Measurements from ENCODE around the gene CDH4. TPM values are rescaled to one million over a fixed set of nuclear protein-coding genes. Genes with fewer than 3 reads are reported as not detected.

CDH4 gene
- total RNA-seq, 2 experiments from 2014 or later = not detected

DNA sequence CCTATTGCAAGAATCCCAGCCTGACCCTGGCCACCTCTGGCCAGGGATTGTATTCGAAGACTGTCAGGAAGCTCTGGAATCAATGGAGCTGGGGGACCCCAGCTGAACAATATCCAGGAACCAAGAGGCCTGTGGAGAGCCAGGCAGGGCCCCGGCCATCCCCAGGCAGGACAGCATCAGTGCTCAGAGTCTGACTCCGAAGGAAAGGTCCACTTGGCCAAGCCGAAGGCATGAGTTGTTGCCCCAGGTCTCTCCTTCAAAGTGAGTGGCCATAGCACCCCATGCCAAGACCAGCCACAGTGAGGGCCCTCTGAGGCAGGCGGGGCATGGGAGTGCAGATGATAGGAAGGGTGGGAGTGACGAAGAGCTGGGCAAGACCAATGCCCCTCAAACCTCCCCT, 193.1 kb downstream of the CDH4 start:
- CTCF ChIA-PET (ENCODE audit: unreplicated experiment) = no interaction called here
- H3K36me3 ChIP-seq (ENCODE audit: insufficient read depth, low read length) = no peaks in the 10 kb centered on the region
- H3K4me3 ChIP-seq (ENCODE audit: low read depth, low read length, poor library complexity, severe bottlenecking) = no peak overlapping the region
- H2AFZ ChIP-seq (ENCODE audit: low read length) = no peak overlapping the region
- H3K79me2 ChIP-seq (ENCODE audit: insufficient read depth, low read depth, low read length) = no peaks in the 10 kb centered on the region
- no peaks in the 10 kb centered on the region for H3K4me1 ChIP-seq (ENCODE audit: insufficient read depth, low read length, poor library complexity, severe bottlenecking)
- no peaks in the 10 kb centered on the region for H3K9me3 ChIP-seq (ENCODE audit: low read length)
- POLR2A ChIA-PET = no interaction called here
- TF ChIP-seq, protein P1, sequence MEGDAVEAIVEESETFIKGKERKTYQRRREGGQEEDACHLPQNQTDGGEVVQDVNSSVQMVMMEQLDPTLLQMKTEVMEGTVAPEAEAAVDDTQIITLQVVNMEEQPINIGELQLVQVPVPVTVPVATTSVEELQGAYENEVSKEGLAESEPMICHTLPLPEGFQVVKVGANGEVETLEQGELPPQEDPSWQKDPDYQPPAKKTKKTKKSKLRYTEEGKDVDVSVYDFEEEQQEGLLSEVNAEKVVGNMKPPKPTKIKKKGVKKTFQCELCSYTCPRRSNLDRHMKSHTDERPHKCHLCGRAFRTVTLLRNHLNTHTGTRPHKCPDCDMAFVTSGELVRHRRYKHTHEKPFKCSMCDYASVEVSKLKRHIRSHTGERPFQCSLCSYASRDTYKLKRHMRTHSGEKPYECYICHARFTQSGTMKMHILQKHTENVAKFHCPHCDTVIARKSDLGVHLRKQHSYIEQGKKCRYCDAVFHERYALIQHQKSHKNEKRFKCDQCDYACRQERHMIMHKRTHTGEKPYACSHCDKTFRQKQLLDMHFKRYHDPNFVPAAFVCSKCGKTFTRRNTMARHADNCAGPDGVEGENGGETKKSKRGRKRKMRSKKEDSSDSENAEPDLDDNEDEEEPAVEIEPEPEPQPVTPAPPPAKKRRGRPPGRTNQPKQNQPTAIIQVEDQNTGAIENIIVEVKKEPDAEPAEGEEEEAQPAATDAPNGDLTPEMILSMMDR (conservative IDR thresholded peaks at IDR 0.05; ENCODE audit: low read length) = no peak
- TF ChIP-seq EZH2phosphoT487 (IDR thresholded peaks at IDR 0.05; ENCODE audit: borderline replicate concordance, low read depth, low read length) = no peak
- DNase-seq (ENCODE audit: low spot score) = no peak
- H3K27ac ChIP-seq (ENCODE audit: low read depth, low read length, poor library complexity, severe bottlenecking) = no peak overlapping the region
- H4K20me1 ChIP-seq (ENCODE audit: insufficient read depth, low read length) = no peaks in the 10 kb centered on the region
- BruUV-seq (replicated peaks) = no TSS peak
- H3K4me2 ChIP-seq (ENCODE audit: low read length) = no peak overlapping the region
- no peaks in the 10 kb centered on the region for H3K9me2 ChIP-seq (ENCODE audit: insufficient read depth, low read length)
- intact Hi-C loops (cut with micrococcal nuclease; ENCODE audit: unreplicated experiment) = no loop called here

DNA sequence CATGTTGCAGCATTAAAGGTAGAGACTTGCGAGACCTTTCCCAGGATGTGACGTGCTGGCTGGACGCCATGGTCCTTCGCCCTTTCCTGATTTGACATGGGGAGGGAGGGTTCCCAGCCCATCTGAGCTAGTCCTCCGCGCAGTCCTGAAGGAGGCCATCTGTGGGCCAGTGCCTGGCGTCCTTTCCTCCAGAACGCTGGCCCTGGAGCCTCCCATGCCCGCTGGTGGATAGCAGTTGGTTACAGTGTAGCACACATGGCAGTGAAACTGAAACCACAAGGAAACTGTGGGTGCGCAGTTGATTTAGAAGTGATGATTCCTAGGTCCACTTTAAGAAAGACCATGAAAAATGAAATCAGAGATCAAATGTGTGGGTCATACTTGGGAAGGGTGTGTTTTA, 193.7 kb downstream of the CDH4 start:
- Histone ChIP-seq H3K4me3 (ENCODE audit: low read depth, low read length, poor library complexity, severe bottlenecking) (no peak overlapping the region), H3K79me2 (ENCODE audit: insufficient read depth, low read depth, low read length) (no peaks in the 10 kb centered on the region), H3K4me2 (ENCODE audit: low read length) (no peak overlapping the region), H4K20me1 (ENCODE audit: insufficient read depth, low read length) (no peaks in the 10 kb centered on the region), H3K9me2 (ENCODE audit: insufficient read depth, low read length) (no peaks in the 10 kb centered on the region), H2AFZ (ENCODE audit: low read length) (no peak overlapping the region), H3K4me1 (ENCODE audit: insufficient read depth, low read length, poor library complexity, severe bottlenecking) (no peaks in the 10 kb centered on the region), H3K9me3 (ENCODE audit: low read length) (no peaks in the 10 kb centered on the region), H3K36me3 (ENCODE audit: insufficient read depth, low read length) (no peaks in the 10 kb centered on the region), H3K27ac (ENCODE audit: low read depth, low read length, poor library complexity, severe bottlenecking) (no peak overlapping the region)
- DNase-seq (ENCODE audit: low spot score) = no peak
- intact Hi-C loops (cut with micrococcal nuclease; ENCODE audit: unreplicated experiment) = no loop called here
- POLR2A ChIA-PET = no interaction called here
- no peak for TF ChIP-seq EZH2phosphoT487 (IDR thresholded peaks at IDR 0.05; ENCODE audit: borderline replicate concordance, low read depth, low read length)
- TF ChIP-seq, protein P1 (conservative IDR thresholded peaks at IDR 0.05; ENCODE audit: low read length) = no peak
- CTCF ChIA-PET (ENCODE audit: unreplicated experiment) = no interaction called here
- BruUV-seq (replicated peaks) = no TSS peak

DNA sequence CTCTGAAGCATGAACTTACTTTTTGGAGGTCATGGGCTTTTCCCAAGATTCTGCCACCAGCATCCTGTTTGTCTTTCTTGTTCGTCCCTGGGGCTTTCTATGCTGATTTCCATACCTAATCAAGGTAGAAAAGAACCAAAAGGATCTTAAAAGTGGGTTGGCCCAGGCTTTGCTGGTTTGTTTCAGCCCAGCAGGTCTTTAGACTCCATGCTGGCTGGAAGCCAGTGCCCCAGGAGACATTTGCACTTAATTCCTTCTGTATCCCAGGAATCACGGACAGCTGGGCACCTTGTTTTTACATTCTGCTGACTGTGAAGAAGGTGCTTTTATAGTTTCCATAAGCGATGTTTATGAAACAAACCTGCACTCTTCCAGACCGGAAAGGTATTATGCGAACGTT, 195.9 kb downstream of the CDH4 start:
- DNase-seq (ENCODE audit: low spot score) = no peak
- H3K27ac ChIP-seq (ENCODE audit: low read depth, low read length, poor library complexity, severe bottlenecking) = no peak overlapping the region
- H3K36me3 ChIP-seq (ENCODE audit: insufficient read depth, low read length) = no peaks in the 10 kb centered on the region
- H2AFZ ChIP-seq (ENCODE audit: low read length) = no peak overlapping the region
- no peak overlapping the region for H3K4me3 ChIP-seq (ENCODE audit: low read depth, low read length, poor library complexity, severe bottlenecking)
- TF ChIP-seq, protein P1 (conservative IDR thresholded peaks at IDR 0.05; ENCODE audit: low read length) = no peak
- no peak for TF ChIP-seq EZH2phosphoT487 (IDR thresholded peaks at IDR 0.05; ENCODE audit: borderline replicate concordance, low read depth, low read length)
- POLR2A ChIA-PET = no interaction called here
- H3K9me3 ChIP-seq (ENCODE audit: low read length) = no peaks in the 10 kb centered on the region
- H4K20me1 ChIP-seq (ENCODE audit: insufficient read depth, low read length) = no peaks in the 10 kb centered on the region
- intact Hi-C loops (cut with micrococcal nuclease; ENCODE audit: unreplicated experiment) = no loop called here
- no peak overlapping the region for H3K4me2 ChIP-seq (ENCODE audit: low read length)
- BruUV-seq (replicated peaks) = no TSS peak
- no peaks in the 10 kb centered on the region for H3K79me2 ChIP-seq (ENCODE audit: insufficient read depth, low read depth, low read length)
- CTCF ChIA-PET (ENCODE audit: unreplicated experiment) = no interaction called here
- H3K4me1 ChIP-seq (ENCODE audit: insufficient read depth, low read length, poor library complexity, severe bottlenecking) = no peaks in the 10 kb centered on the region
- H3K9me2 ChIP-seq (ENCODE audit: insufficient read depth, low read length) = no peaks in the 10 kb centered on the region

Measured in OCI-LY7 (cell line).